ENCODE measurements around the gene ZNF385C. TPM values are rescaled to one million over a fixed set of nuclear protein-coding genes. Genes with fewer than 3 reads are reported as not detected.

ZNF385C gene
- polyA plus RNA-seq, 4 donors = 5.2 to 10.0 (median 6.8) TPM

DNA sequence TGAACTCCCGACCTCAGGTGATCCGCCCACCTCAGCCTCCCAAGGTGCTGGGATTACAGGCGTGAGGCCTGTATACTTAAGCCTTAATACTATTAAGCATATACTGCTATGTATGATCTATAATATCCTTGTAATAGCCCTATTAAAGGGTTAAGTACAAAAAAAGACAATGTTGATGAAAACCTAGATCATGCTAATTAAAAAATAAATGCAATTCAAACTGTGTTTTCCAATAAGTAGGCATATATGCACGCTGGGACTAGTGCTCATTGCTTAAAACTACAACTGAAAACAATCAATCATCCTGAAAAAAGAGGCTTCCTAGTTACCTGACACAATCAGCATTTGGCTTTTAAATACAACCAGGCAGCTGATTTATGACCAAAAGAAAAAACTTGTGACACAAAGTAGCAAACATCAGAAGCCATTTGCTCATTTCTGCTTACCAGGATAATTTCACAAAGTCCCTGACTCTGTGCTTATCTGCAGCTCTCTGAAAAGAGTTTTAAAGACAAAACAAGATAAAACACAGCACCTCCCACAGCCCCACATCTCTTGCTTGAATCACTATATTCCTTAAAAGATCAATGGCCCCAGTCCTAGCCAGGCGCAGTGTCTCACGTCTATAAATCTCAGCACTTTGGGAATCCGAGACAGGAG lies 11.1 kb downstream of the ZNF385C start:
- DNase-seq (ENCODE audit: low read depth in 4 of 4, low spot score in 2 of 4) = no peak

DNA sequence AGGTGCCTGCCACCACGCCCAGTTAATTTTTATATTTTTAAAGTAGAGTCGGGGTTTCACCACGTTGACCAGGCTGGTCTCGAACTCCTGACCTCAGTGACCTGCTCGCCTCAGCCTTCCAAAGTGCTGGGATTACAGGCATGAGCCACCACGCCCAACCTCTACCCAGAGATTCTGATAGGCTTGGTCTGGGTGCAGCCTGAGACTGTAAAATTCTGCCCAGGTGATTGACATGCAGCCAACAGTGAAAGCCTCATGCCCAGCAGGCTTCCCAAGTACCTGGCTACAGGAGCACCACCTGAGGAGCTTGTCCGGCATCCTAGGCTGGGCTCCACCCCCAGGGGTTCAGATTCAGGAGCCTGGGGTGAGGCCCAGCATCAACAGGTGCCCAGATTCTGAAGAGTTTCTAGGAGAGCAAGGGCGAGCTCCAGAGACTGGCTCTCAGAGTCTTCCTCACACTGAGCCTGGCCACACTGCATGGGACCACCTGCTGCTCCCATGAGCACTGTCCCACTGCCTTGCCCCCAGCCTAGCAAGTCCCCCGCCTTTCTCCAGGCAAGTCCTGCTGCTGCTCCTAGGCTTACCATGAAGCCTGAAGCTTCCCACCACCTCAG lies 16.6 kb downstream of the ZNF385C start:
- DNase-seq (ENCODE audit: low read depth in 4 of 4, low spot score in 2 of 4) = no peak

GRCh38 chr17:42079541-42079940 lies 18.7 kb downstream of the ZNF385C start:
- no peak for DNase-seq (ENCODE audit: low read depth in 4 of 4, low spot score in 2 of 4)

DNA sequence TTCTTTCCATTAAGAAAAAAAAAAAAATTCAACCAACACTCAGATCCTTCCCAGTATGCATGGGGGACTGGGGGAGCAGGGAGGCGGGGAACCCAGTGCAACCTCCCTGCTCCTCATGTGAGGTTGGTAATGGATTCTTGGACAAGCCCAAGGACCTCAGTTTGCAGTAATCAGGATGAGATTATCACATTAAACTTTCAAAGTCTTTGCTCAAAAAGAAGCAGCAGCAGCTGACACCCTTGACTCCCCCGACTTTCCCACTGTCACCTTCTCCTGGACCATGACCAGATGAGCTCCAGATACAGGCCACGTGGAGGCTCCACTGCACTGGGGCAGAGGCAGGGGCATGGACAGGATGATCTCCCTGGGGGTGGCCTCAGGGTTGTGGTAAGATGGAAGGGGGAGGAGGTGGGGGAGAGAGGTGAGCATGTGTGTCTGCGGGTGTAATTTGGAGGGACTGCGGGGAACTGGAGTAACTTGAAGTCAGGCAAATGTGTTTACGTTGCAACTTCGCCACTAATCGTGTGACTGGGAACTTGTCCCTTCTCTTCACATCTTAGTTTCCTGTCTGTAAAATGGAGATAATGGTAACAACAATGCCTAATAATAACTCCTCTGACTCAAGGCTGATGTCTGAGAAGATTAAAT lies 19.8 kb downstream of the ZNF385C start:
- no peak for DNase-seq (ENCODE audit: low read depth in 4 of 4, low spot score in 2 of 4)

- DNase-seq (ENCODE audit: low read depth in 4 of 4, low spot score in 2 of 4) = no peak
Measured at GRCh38 chr17:42077755-42078154, 20.5 kb downstream of the ZNF385C start.

GRCh38 chr17:42076797-42077559 lies 21.3 kb downstream of the ZNF385C start:
- DNase-seq (ENCODE audit: low read depth in 4 of 4, low spot score in 2 of 4) = no peak

GRCh38 chr17:42075789-42076188 lies 22.5 kb downstream of the ZNF385C start:
- no peak for DNase-seq (ENCODE audit: low read depth in 4 of 4, low spot score in 2 of 4)

DNA sequence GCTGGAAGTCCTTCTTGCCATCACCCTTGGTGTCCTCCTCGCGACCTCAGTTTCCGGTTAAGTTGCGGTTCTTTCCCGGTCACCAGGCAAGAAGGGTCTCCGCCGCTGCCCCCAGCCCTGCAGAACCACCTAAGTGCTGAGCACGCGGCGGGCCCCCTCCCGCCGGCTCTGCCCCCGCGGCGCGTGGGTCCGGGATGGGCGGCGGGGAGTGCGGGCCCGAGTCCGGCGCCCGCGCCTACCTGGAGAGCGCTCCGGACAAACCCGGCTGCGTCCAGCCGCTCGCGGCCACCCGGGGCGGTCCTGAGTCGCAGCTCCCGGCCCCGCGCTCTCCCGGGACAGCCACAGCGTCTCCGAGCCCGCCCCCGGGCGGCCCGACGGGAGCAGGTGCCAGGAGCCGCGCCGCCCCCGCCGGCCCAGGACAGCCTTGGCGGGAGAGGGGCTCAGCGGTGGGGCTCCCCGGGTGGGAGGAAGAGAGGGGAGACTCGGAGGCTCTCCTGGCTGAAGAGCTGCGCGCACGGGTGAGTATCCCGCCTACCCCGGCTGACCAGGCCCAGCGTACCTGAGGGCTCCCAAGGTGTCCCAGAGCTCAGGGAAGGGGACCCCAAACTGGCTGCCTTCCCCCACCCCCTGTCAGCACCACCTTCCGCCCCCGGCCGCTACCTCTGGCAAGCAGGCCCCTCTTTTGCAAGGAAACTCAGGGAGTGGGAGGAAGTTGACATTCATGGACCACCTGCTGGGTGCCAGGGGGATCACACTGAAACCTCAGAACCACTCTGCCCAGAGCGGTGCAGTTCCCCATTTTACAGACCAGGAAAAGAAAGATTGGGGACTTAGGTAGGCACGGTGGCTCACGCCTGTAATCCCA lies 25.7 kb downstream of the ZNF385C start:
- no peak for DNase-seq (ENCODE audit: low read depth in 4 of 4, low spot score in 2 of 4)

- no peak for DNase-seq (ENCODE audit: low read depth in 4 of 4, low spot score in 2 of 4)
Measured at GRCh38 chr17:42071810-42072209, 26.5 kb downstream of the ZNF385C start.

DNA sequence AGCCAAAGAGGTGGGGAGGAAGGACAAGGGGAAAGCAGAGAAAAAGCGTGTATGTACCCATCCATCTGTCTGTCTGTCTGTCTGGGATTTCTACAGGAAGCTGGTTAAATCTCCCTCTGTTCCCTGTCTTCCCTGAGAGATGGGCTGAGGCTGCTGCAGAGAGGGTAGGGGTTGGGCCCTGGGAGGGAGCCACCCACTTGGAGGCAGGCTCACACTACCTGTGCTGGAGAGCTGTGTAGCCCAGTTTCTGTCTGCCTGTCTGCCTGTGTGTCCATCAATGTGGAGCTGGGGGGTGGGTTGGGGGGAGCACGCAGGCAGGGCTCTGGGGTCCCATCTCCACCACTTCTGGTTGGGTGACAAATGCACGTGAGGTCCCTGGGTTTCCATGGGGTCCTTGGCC lies 29.3 kb downstream of the ZNF385C start:
- no peak for DNase-seq (ENCODE audit: low read depth in 4 of 4, low spot score in 2 of 4)

- DNase-seq (ENCODE audit: low read depth in 4 of 4, low spot score in 2 of 4) = no peak
Measured at GRCh38 chr17:42067371-42068091, 30.7 kb downstream of the ZNF385C start.

DNA sequence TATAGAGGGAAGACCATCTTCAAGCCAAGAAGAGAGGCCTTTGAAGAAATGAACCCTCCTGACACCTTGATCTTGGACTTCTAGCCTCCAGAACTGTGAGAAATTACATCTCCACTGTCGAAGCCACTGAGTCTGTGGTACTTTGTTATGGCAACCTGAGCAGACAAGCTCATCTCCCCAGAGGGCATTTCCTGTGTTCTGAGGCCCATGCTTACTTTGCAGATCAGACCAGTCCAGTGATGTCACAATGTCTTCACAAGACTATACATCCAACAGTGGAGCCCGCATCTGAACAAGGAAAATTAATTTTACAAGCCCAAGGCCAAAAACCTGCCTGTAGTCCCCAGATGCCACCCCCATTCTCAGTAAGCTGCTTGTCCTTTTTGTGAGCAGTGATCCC lies 33.1 kb downstream of the ZNF385C start:
- DNase-seq (ENCODE audit: low read depth in 4 of 4, low spot score in 2 of 4) = no peak

GRCh38 chr17:42062681-42063080 lies 35.6 kb downstream of the ZNF385C start:
- no peak for DNase-seq (ENCODE audit: low read depth in 4 of 4, low spot score in 2 of 4)

DNA sequence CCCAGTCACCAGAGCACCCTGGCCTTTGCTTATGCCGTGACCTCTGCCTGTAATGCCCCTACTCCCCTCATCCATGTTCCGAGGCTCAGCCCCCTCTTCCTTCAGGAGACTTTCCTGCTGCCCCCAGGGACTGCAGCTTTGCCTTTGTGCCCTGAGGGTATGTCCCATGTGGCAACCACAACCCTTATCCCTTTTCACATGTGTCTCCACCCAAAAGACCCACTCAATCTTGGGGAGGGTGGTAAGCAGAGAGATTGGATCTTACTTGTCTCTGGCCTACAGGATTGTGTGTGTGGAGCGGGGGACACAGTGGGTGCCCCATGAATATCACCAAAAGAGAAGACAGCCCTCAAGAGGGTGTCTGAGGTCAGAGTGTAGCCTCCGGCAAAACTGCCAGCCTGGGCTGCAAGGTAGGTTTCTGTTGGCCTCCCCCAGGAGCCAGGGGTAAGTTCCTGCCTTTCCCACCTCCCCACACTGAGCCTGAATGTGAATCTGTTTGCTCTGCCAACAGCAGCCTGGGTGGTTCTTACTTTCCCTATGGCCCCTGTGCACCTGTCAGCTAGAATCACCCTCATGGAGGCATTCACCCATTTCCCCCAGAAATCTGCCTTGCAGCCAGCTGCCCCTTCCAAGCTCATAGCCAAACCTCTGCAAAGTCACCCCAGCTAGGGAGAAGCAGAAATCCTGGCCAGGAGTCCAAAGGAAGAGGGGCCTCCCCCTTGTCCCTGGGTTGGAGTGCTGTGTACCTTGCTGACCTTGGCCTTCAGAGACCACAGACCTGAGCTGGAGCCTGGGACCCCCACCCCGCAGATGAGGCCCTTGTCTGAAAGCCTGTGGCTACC lies 36.4 kb downstream of the ZNF385C start:
- no peak for DNase-seq (ENCODE audit: low read depth in 4 of 4, low spot score in 2 of 4)

DNA sequence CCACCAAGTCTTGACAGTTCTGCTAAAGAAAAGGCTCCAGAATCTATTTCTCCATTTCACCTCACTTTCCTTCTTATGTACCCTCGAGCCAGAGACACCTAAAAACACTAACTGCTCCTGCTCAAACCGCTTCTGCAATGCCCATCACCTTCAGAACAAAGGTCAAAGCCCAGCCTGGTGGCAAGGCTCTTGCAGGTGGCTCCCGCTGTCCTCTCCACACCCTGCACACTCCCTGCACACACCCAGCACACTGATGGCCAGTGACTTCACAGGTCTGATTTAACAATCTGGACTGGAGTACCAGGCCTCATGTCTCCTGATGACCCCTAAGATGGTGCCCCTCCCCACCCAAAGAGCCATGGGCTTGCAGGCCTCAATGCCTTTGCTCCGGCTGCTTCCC lies 38.0 kb downstream of the ZNF385C start:
- no peak for DNase-seq (ENCODE audit: low read depth in 4 of 4, low spot score in 2 of 4)

- DNase-seq (ENCODE audit: low read depth in 4 of 4, low spot score in 2 of 4) = no peak
Measured at GRCh38 chr17:42059815-42060214, 38.5 kb downstream of the ZNF385C start.

DNA sequence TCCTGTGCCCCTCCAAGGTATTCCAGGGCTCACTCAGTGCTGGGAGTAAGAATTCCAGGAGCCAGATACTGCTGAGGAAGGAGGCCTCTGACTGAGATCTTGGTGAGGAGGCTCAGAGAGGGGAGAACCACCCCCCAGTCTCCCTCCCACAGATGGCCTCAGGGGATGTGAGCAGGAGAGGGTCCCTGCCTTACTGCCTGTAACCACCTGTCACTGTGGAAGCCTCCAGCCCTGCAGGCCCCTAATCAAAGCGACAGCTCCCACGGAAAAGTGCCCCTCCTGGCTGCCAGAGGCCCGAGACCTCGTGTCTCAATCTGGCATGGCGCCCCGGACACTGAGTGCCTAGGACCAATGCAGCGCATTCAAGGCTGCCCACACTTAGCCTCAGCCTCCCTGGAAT lies 40.2 kb downstream of the ZNF385C start:
- no peak for DNase-seq (ENCODE audit: low read depth in 4 of 4, low spot score in 2 of 4)

- DNase-seq (ENCODE audit: low read depth in 4 of 4, low spot score in 2 of 4) = no peak
Measured at GRCh38 chr17:42056635-42057034, 41.6 kb downstream of the ZNF385C start.

- peak in 1 of 4 donors; percentile 51 for DNase-seq (ENCODE audit: low read depth in 4 of 4, low spot score in 2 of 4)
Measured at GRCh38 chr17:42055496-42055895, 42.8 kb downstream of the ZNF385C start.
